HEK293 (cell line): Measurements from ENCODE around the gene TCEANC2.

Experiments
- CTCF ChIA-PET: fragments of 350-600 bp; formaldehyde crosslinking; extraction: SDS; loops from one replicate; lab custom pipeline; 2021; ENCODE audit warnings: antibody characterized with exemption; lab: Yijun Ruan, JAX
- POLR2A ChIA-PET: fragments of 300-600 bp; formaldehyde crosslinking; extraction: SDS; loops from one replicate; lab custom pipeline; 2020; ENCODE audit warnings: antibody characterized with exemption, inconsistent platforms; lab: Yijun Ruan, JAX
- H3K27ac ChIP-seq: fragments of 200-500 bp; sonication (Bioruptor generic); 2 replicates; pipeline ENCODE4 v1.5.1; 2014; ENCODE audit warnings: low read depth, low read length, control low read depth, inconsistent platforms; ENCODE audit errors: extremely low read depth
- H3K36me3 ChIP-seq, 2 experiments: fragments of 200-500 bp in 1 of 2; sonication (Bioruptor generic) in 1 of 2; 1 replicate in 1 of 2; 2 replicates in 1 of 2; pipeline ENCODE4 v1.5.1; 2014 to 2017; ENCODE audit warnings: inconsistent platforms in 2 of 2, low read length in 2 of 2; ENCODE audit not compliant: control insufficient read depth in 2 of 2, insufficient read depth in 1 of 2
- H3K4me1 ChIP-seq: fragments of 200-500 bp; sonication (Bioruptor generic); 2 replicates; pipeline ENCODE4 v1.5.1; 2014; ENCODE audit warnings: mild to moderate bottlenecking, low read length, inconsistent platforms; ENCODE audit not compliant: control insufficient read depth, insufficient read depth
- H3K4me3 ChIP-seq: 2 replicates; pipeline ENCODE4 v1.5.1; 2011; ENCODE audit warnings: low read depth, mild to moderate bottlenecking, control low read depth, low read length, moderate library complexity
- H3K9me3 ChIP-seq: fragments of 200-500 bp; sonication (Bioruptor generic); 2 replicates; pipeline ENCODE4 v1.5.1; 2014; ENCODE audit warnings: low read depth, low read length, inconsistent platforms; ENCODE audit not compliant: control insufficient read depth, insufficient read depth
- GFI1B ChIP-seq: fragments of 450-650 bp; formaldehyde crosslinking; IDR thresholded peaks from 2 replicates; pipeline ENCODE4 v1.5.1; 2016; ENCODE audit warnings: missing biosample characterization, missing genetic modification characterization
- KLF16 ChIP-seq: fragments of 450-650 bp; formaldehyde crosslinking; IDR thresholded peaks from 2 replicates; pipeline ENCODE4 v1.5.1; 2017; ENCODE audit warnings: missing biosample characterization, missing genetic modification characterization
- MZF1 ChIP-seq: fragments of 450-650 bp; formaldehyde crosslinking; IDR thresholded peaks from 2 replicates; pipeline ENCODE4 v1.5.1; 2017; ENCODE audit warnings: missing biosample characterization, missing genetic modification characterization, borderline replicate concordance
- OVOL3 ChIP-seq: fragments of 450-650 bp; formaldehyde crosslinking; IDR thresholded peaks from 2 replicates; pipeline ENCODE4 v1.5.1; 2016; ENCODE audit warnings: missing biosample characterization, missing genetic modification characterization
- PRDM10 ChIP-seq: fragments of 450-650 bp; formaldehyde crosslinking; IDR thresholded peaks from 2 replicates; pipeline ENCODE4 v1.5.1; 2016; ENCODE audit warnings: missing biosample characterization, missing genetic modification characterization
- SALL2 ChIP-seq: fragments of 450-650 bp; formaldehyde crosslinking; IDR thresholded peaks from 2 replicates; pipeline ENCODE4 v1.5.0; 2017; ENCODE audit warnings: missing biosample characterization, mild to moderate bottlenecking, missing genetic modification characterization, borderline replicate concordance
- ZBTB20 ChIP-seq: fragments of 450-650 bp; formaldehyde crosslinking; IDR thresholded peaks from 2 replicates; pipeline ENCODE4 v1.5.1; 2016; ENCODE audit warnings: missing biosample characterization, missing genetic modification characterization
- ZBTB8A ChIP-seq: fragments of 450-650 bp; formaldehyde crosslinking; IDR thresholded peaks from 2 replicates; pipeline ENCODE4 v1.5.1; 2016; ENCODE audit warnings: missing biosample characterization, missing genetic modification characterization
- ZFP37 ChIP-seq: fragments of 450-650 bp; formaldehyde crosslinking; IDR thresholded peaks from 2 replicates; pipeline ENCODE4 v1.5.1; 2016; ENCODE audit warnings: missing biosample characterization, missing genetic modification characterization
- ZNF112 ChIP-seq: fragments of 450-650 bp; formaldehyde crosslinking; IDR thresholded peaks from 2 replicates; pipeline ENCODE4 v1.5.0; 2017; ENCODE audit warnings: missing biosample characterization, missing genetic modification characterization
- ZNF155 ChIP-seq: fragments of 450-650 bp; formaldehyde crosslinking; IDR thresholded peaks from 2 replicates; pipeline ENCODE4 v1.5.1; 2016; ENCODE audit warnings: missing biosample characterization, missing genetic modification characterization
- ZNF2 ChIP-seq: fragments of 450-650 bp; formaldehyde crosslinking; IDR thresholded peaks from 2 replicates; pipeline ENCODE4 v1.5.1; 2016; ENCODE audit warnings: missing biosample characterization, missing genetic modification characterization
- ZNF426 ChIP-seq: fragments of 450-650 bp; formaldehyde crosslinking; IDR thresholded peaks from 2 replicates; pipeline ENCODE4 v1.5.1; 2017; ENCODE audit warnings: missing biosample characterization, missing genetic modification characterization, mild to moderate bottlenecking, inconsistent platforms, moderate library complexity
- ZNF501 ChIP-seq: fragments of 450-650 bp; formaldehyde crosslinking; IDR thresholded peaks from 2 replicates; pipeline ENCODE4 v1.5.1; 2016; ENCODE audit warnings: missing biosample characterization, missing genetic modification characterization
- ZNF549 ChIP-seq: fragments of 450-650 bp; IDR thresholded peaks from 2 replicates; pipeline ENCODE4 v1.5.1; 2018; ENCODE audit warnings: missing biosample characterization, missing genetic modification characterization, mild to moderate bottlenecking, inconsistent platforms, moderate library complexity
- ZNF600 ChIP-seq: fragments of 450-650 bp; formaldehyde crosslinking; IDR thresholded peaks from 2 replicates; pipeline ENCODE4 v1.5.1; 2016; ENCODE audit warnings: missing biosample characterization, missing genetic modification characterization
- ZNF654 ChIP-seq: fragments of 450-650 bp; formaldehyde crosslinking; IDR thresholded peaks from 2 replicates; pipeline ENCODE4 v1.5.1; 2016; ENCODE audit warnings: low read depth, missing biosample characterization, missing genetic modification characterization
- ZNF660 ChIP-seq: fragments of 450-650 bp; IDR thresholded peaks from 2 replicates; pipeline ENCODE4 v1.5.1; 2018; ENCODE audit warnings: missing biosample characterization, mild to moderate bottlenecking, missing genetic modification characterization
- ZSCAN23 ChIP-seq: fragments of 450-650 bp; formaldehyde crosslinking; IDR thresholded peaks from 2 replicates; pipeline ENCODE4 v1.5.1; 2016; ENCODE audit warnings: missing biosample characterization, missing genetic modification characterization
- ZSCAN30 ChIP-seq: fragments of 450-650 bp; IDR thresholded peaks from 2 replicates; pipeline ENCODE4 v1.5.1; 2018; ENCODE audit warnings: missing biosample characterization, mild to moderate bottlenecking, missing genetic modification characterization, moderate library complexity
- TF ChIP-seq, protein P1 (sequence below): fragments of 450-650 bp; formaldehyde crosslinking; IDR thresholded peaks from 2 replicates; pipeline ENCODE4 v1.5.1; 2016; ENCODE audit warnings: missing biosample characterization, missing genetic modification characterization
- TF ChIP-seq, protein P2 (sequence below): fragments of 450-650 bp; IDR thresholded peaks from 2 replicates; pipeline ENCODE4 v1.5.1; 2018; ENCODE audit warnings: missing biosample characterization, mild to moderate bottlenecking, missing genetic modification characterization
- TF ChIP-seq, protein P3 (sequence below): fragments of 450-650 bp; formaldehyde crosslinking; IDR thresholded peaks from 2 replicates; pipeline ENCODE4 v1.5.1; 2016; ENCODE audit warnings: missing biosample characterization, missing genetic modification characterization

The TCEANC2 gene

GRCh38 chr1:54052431-54052933 lies 926 bp upstream of the TCEANC2 start (continued):
- TF ChIP-seq SALL2 (no peak), GFI1B (no peak), ZNF155 (tag by site-specific recombination) (no peak), ZNF654 (tag by site-specific recombination) (no peak), OVOL3 (tag by site-specific recombination) (no peak), ZNF600 (tag by site-specific recombination) (peak; percentile 45)

DNA sequence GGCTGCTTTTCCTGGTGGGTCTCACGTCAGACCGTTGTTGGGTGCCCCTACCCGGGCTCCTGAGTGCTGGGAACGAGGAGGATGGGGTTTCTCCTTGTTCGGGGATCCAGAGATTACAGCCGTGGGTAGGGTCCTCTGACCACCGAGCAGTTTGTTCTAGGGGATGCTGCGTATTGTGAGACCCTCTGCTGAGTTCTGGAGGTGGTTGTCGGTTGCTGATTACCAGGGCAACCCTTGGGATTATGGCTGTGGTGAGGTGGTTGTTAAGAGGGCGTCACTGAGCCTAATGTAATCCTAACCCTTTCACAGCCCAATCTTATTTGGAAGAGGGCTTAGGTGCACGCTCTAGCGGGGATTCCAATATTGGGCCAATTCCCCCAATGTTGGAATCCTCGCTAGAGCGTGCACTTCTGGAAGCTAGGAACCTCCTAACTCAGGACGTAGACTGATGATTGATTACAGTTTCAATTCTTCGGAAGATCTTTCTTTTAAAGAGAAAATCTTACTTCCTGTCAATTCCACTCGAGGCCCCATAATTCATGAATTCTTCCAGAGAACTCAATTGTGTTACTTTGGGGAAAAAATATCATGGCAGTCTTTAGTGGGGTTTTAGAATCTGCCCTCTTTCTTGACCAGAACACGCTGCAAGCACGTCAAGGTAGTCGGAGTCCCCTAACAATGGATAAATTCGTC lies 483 bp downstream of the TCEANC2 start:
- POLR2A ChIA-PET: interaction anchor here (1.1 to 3.7 kb wide), 4 partner anchors 37 to 198 kb away, joined by 3 to 20 read pairs (median 3); partner anchors contain the start of genes IFT25 and LRRC42
- Histone ChIP-seq H3K27ac (peak overlapping the region; percentile 40), H3K9me3 (no peaks in the 10 kb centered on the region), H3K4me1 (peaks cover 3% of the 10 kb centered on the region; the same call in 1 of the 2 replicates), H3K4me3 (peak overlapping the region; percentile 60), H3K36me3 (peaks cover 0 to 14% of the 10 kb centered on the region in 2 experiments; a peak in 2 of 3 replicates)
- TF ChIP-seq ZSCAN30 (no peak), ZNF426 (no peak), KLF16 (tag by site-specific recombination) (0 out of 2 replicates have a peak, but pooled peaks have one; percentile 30), ZNF2 (tag by site-specific recombination) (peak; percentile 8; the same call in 1 of the 2 replicates), ZNF549 (tag by site-specific recombination) (no peak), PRDM10 (no peak), ZNF501 (peak; percentile 57; the same call in 1 of the 2 replicates), ZSCAN23 (tag by site-specific recombination) (0 out of 2 replicates have a peak, but pooled peaks have one; percentile 45), ZBTB8A (tag by site-specific recombination) (peak; percentile 69), MZF1 (tag by site-specific recombination) (peak; percentile 100), ZNF660 (tag by site-specific recombination) (0 out of 2 replicates have a peak, but pooled peaks have one; percentile 13), ZBTB20 (tag by site-specific recombination) (peak; percentile 96), ZFP37 (tag by site-specific recombination) (no peak), ZNF112 (tag by site-specific recombination) (no peak)
- TF ChIP-seq, protein P1, sequence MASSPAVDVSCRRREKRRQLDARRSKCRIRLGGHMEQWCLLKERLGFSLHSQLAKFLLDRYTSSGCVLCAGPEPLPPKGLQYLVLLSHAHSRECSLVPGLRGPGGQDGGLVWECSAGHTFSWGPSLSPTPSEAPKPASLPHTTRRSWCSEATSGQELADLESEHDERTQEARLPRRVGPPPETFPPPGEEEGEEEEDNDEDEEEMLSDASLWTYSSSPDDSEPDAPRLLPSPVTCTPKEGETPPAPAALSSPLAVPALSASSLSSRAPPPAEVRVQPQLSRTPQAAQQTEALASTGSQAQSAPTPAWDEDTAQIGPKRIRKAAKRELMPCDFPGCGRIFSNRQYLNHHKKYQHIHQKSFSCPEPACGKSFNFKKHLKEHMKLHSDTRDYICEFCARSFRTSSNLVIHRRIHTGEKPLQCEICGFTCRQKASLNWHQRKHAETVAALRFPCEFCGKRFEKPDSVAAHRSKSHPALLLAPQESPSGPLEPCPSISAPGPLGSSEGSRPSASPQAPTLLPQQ: no peak
- TF ChIP-seq, protein P2, sequence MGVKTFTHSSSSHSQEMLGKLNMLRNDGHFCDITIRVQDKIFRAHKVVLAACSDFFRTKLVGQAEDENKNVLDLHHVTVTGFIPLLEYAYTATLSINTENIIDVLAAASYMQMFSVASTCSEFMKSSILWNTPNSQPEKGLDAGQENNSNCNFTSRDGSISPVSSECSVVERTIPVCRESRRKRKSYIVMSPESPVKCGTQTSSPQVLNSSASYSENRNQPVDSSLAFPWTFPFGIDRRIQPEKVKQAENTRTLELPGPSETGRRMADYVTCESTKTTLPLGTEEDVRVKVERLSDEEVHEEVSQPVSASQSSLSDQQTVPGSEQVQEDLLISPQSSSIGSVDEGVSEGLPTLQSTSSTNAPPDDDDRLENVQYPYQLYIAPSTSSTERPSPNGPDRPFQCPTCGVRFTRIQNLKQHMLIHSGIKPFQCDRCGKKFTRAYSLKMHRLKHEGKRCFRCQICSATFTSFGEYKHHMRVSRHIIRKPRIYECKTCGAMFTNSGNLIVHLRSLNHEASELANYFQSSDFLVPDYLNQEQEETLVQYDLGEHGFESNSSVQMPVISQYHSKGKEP (tag by site-specific recombination): no peak
- TF ChIP-seq, protein P3, sequence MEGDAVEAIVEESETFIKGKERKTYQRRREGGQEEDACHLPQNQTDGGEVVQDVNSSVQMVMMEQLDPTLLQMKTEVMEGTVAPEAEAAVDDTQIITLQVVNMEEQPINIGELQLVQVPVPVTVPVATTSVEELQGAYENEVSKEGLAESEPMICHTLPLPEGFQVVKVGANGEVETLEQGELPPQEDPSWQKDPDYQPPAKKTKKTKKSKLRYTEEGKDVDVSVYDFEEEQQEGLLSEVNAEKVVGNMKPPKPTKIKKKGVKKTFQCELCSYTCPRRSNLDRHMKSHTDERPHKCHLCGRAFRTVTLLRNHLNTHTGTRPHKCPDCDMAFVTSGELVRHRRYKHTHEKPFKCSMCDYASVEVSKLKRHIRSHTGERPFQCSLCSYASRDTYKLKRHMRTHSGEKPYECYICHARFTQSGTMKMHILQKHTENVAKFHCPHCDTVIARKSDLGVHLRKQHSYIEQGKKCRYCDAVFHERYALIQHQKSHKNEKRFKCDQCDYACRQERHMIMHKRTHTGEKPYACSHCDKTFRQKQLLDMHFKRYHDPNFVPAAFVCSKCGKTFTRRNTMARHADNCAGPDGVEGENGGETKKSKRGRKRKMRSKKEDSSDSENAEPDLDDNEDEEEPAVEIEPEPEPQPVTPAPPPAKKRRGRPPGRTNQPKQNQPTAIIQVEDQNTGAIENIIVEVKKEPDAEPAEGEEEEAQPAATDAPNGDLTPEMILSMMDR: peak; percentile 44; the same call in 1 of the 2 replicates
- CTCF ChIA-PET: interaction anchor here (0.9 to 1.5 kb wide), 2 partner anchors 24 to 95 kb away, joined by 3 to 4 read pairs; no protein-coding TSS in a partner anchor
